MCF 10A (cell line): ENCODE results near the gene RANBP3L. TPM values are rescaled to one million over a fixed set of nuclear protein-coding genes. Genes with fewer than 3 reads are reported as not detected.

Experiments used
- BruUV-seq: library from RNA; stranded (reverse); fragments of 400-500 nt; replicated peaks from 2 replicates; lab custom pipeline; 2021; lab: Mats Ljungman, UMichigan
- CTCF ChIA-PET: fragments of 300-600 bp; sonication (Branson Sonifier 250); formaldehyde crosslinking; extraction: SDS; loops from one replicate; lab custom pipeline; 2021; ENCODE audit warnings: antibody characterized with exemption, inconsistent platforms; lab: Yijun Ruan, JAX
- POLR2A ChIA-PET: fragments of 300-600, 350-650 bp; sonication (Branson Sonifier 250); formaldehyde crosslinking; extraction: SDS; loops from one replicate; lab custom pipeline; 2020; ENCODE audit warnings: antibody characterized with exemption, inconsistent platforms; lab: Yijun Ruan, JAX
- DNase-seq: peaks from one replicate; pipeline ENCODE4 v3.0.0-alpha.2; 2018; ENCODE audit not compliant: unreplicated experiment
- H3K27ac Mint-ChIP-seq: one replicate; pipeline ENCODE4 v1.8.0; 2022; ENCODE audit warnings: mild to moderate bottlenecking, low read depth, mixed read lengths; ENCODE audit not compliant: unreplicated experiment
- H3K27me3 Mint-ChIP-seq: one replicate; pipeline ENCODE4 v1.8.0; 2022; ENCODE audit warnings: mixed read lengths; ENCODE audit not compliant: insufficient read depth, unreplicated experiment
- H3K36me3 Mint-ChIP-seq: one replicate; pipeline ENCODE4 v1.8.0; 2022; ENCODE audit warnings: mild to moderate bottlenecking, moderate library complexity, mixed read lengths; ENCODE audit not compliant: insufficient read depth, unreplicated experiment
- H3K4me1 Mint-ChIP-seq: one replicate; pipeline ENCODE4 v1.8.0; 2022; ENCODE audit warnings: mixed read lengths; ENCODE audit not compliant: insufficient read depth, unreplicated experiment
- H3K4me3 Mint-ChIP-seq: one replicate; pipeline ENCODE4 v1.8.0; 2022; ENCODE audit warnings: mild to moderate bottlenecking, moderate library complexity, mixed read lengths; ENCODE audit not compliant: unreplicated experiment
- H3K9me3 Mint-ChIP-seq: one replicate; pipeline ENCODE4 v1.8.0; 2022; ENCODE audit warnings: mixed read lengths; ENCODE audit not compliant: unreplicated experiment
- CTCF ChIP-seq: fragments of 200-600 bp; IDR thresholded peaks from one replicate; pipeline ENCODE4 v1.8.0; 2022; ENCODE audit warnings: antibody characterized with exemption, mild to moderate bottlenecking; ENCODE audit not compliant: unreplicated experiment
- intact Hi-C: fragments of 100-400 bp; cut with micrococcal nuclease; formaldehyde crosslinking; loops from 2 replicates; pipeline ENCODE4 v1.14.1; 2022
- total RNA-seq: library from RNA; stranded (reverse); gene quantifications from 2 replicates; pipeline ENCODE4 v1.2.3, GENCODE V29; 2022

Gene RANBP3L
- total RNA-seq, 1 experiment from 2014 or later: not detected

GRCh38 chr5:36305571-36306326 lies 4.0 kb upstream of the RANBP3L start:
- TF ChIP-seq CTCF: peak; percentile 49
- intact Hi-C loops: loop anchor here (1.0 to 5.0 kb wide), 5 partner anchors 40 to 226 kb away; no protein-coding TSS in a partner anchor

GRCh38 chr5:36304095-36304805 lies 2.5 kb upstream of the RANBP3L start:
- intact Hi-C loops: no loop called here
- peaks cover 11% of the 10 kb centered on the region for H3K4me1 Mint-ChIP-seq
- no peaks in the 10 kb centered on the region for H3K9me3 Mint-ChIP-seq
- H3K4me3 Mint-ChIP-seq: no peak overlapping the region
- H3K27me3 Mint-ChIP-seq: peaks cover 16% of the 10 kb centered on the region
- BruUV-seq: no TSS peak
- ChIA-PET CTCF (interaction anchor here (0.9 to 5.3 kb wide), 7 partner anchors 8 to 126 kb away, joined by 4 to 51 read pairs (median 5); no protein-coding TSS in a partner anchor), POLR2A (interaction anchor here (1.0 kb wide), 1 partner anchor 66 kb away, joined by 3 read pairs; no protein-coding TSS in a partner anchor)
- DNase-seq: no peak
- no peak overlapping the region for H3K27ac Mint-ChIP-seq
- no peaks in the 10 kb centered on the region for H3K36me3 Mint-ChIP-seq
- TF ChIP-seq CTCF: no peak

More at GRCh38 chr5:36305571-36306326, 4.0 kb upstream of the RANBP3L start:
- Mint-ChIP-seq H3K4me1 (peaks cover 11% of the 10 kb centered on the region), H3K27me3 (peaks cover 27% of the 10 kb centered on the region), H3K4me3 (no peak overlapping the region), H3K9me3 (no peaks in the 10 kb centered on the region), H3K36me3 (no peaks in the 10 kb centered on the region), H3K27ac (peak overlapping the region; percentile 47)
- DNase-seq: peak; percentile 65
- ChIA-PET POLR2A (interaction anchor here (0.9 kb wide), 1 partner anchor 9 kb away, joined by 3 read pairs; no protein-coding TSS in a partner anchor), CTCF (interaction anchor here (0.5 to 5.3 kb wide), 50 partner anchors 9 to 720 kb away, joined by 3 to 51 read pairs (median 4); no protein-coding TSS in a partner anchor)
- BruUV-seq: no TSS peak

- no peaks in the 10 kb centered on the region for H3K27me3 Mint-ChIP-seq
- TF ChIP-seq CTCF: no peak
- intact Hi-C loops: no loop called here
- DNase-seq: no peak
- H3K4me1 Mint-ChIP-seq: peaks cover 11% of the 10 kb centered on the region
- ChIA-PET POLR2A (interaction anchor here (0.6 to 1.2 kb wide), 3 partner anchors 10 to 59 kb away, joined by 3 read pairs; partner anchors contain the start of gene NADK2), CTCF (interaction anchor here (0.8 to 2.2 kb wide), 6 partner anchors 10 to 123 kb away, joined by 3 to 5 read pairs (median 4); no protein-coding TSS in a partner anchor)
- no peaks in the 10 kb centered on the region for H3K36me3 Mint-ChIP-seq
- H3K27ac Mint-ChIP-seq: peak overlapping the region; percentile 33
- no peaks in the 10 kb centered on the region for H3K9me3 Mint-ChIP-seq
- no TSS peak for BruUV-seq
- no peak overlapping the region for H3K4me3 Mint-ChIP-seq
Measured at GRCh38 chr5:36300927-36301540, 668 bp downstream of the RANBP3L start.
